ENCODE results near the gene NDE1. TPM values are rescaled to one million over a fixed set of nuclear protein-coding genes. Genes with fewer than 3 reads are reported as not detected.
"Not testable (repeated sequence)": the region's sequence is repeated elsewhere in the genome, so short reads cannot be mapped to it uniquely, and the experiment has no call there.

The NDE1 gene
- total RNA-seq, 2 experiments from 2014 or later, result 150 to 161 TPM

DNA sequence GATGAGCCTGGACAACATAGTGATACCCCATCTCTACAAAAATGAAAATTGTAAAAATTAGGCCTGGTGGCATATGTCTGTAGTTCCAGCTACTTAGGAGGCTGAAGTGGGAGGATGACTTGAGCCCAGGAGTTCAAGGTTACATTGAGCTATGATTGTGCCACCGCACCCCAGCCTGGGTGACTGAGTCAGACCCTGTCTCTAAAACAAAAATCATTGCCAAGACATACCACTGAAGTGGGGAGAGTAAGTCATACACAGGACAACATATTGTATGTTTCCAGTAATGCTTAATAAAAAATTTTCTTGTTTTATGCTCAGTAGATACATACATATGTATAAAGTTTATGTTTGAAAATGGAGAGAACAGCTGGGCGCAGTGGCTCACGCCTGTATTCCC is 39.2 kb downstream of the NDE1 start:
- no peaks in the 10 kb centered on the region for H3K27me3 Mint-ChIP-seq (ENCODE audit: low read depth)
- no peak overlapping the region for H3K27ac Mint-ChIP-seq
- intact Hi-C loops (cut with micrococcal nuclease), result no loop called here
- H3K4me1 Mint-ChIP-seq (ENCODE audit: low read depth), result no peaks in the 10 kb centered on the region
- CTCF ChIA-PET, result no interaction called here
- no peak overlapping the region for H3K4me3 Mint-ChIP-seq
- DNase-seq, result no peak
- no peaks in the 10 kb centered on the region for H3K9me3 Mint-ChIP-seq
- H3K36me3 Mint-ChIP-seq (ENCODE audit: low read depth), result peaks cover 45% of the 10 kb centered on the region

DNA sequence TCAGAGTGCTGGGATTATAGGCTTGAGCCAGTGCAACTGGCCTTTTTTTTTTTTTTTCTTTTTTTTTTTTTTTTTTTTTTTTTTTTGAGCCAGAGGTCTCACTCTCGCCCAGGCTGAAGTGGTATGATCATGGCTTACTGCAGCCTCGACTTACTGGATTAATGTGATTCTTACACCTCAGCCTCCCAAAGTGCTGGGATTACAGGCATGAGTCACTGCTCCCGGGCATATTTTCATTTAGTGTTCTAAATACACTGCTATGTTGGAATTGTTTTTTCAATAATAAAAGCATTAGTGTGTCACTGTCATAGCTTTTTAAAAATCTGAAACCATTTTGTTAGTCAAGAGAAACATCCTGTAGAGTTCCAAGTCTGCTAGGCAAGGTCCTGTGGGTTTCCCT is 40.3 kb downstream of the NDE1 start:
- Mint-ChIP-seq H3K4me3 (no peak overlapping the region), H3K27me3 (ENCODE audit: low read depth) (no peaks in the 10 kb centered on the region), H3K4me1 (ENCODE audit: low read depth) (no peaks in the 10 kb centered on the region), H3K36me3 (ENCODE audit: low read depth) (peaks cover 46% of the 10 kb centered on the region), H3K9me3 (no peaks in the 10 kb centered on the region), H3K27ac (no peak overlapping the region)
- intact Hi-C loops (cut with micrococcal nuclease), result no loop called here
- CTCF ChIA-PET, result no interaction called here
- no peak for DNase-seq

DNA sequence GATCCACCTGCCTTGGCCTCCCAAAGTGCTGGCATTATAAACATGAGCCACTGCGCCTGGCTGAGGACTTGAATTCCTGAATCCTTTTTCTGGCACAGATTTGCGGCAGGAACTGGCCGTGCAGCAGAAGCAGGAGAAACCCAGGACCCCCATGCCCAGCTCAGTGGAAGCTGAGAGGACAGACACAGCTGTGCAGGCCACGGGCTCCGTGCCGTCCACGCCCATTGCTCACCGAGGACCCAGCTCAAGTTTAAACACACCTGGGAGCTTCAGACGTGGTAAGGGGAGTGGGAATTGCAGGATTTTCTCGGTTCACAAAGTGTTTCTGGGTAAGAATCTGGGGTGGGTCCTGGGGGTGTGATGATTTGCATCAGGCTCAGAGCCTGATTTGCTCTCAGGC is 41.0 kb downstream of the NDE1 start:
- Mint-ChIP-seq H3K36me3 (ENCODE audit: low read depth) (peaks cover 45% of the 10 kb centered on the region), H3K4me3 (no peak overlapping the region), H3K27me3 (ENCODE audit: low read depth) (no peaks in the 10 kb centered on the region), H3K27ac (no peak overlapping the region), H3K9me3 (no peaks in the 10 kb centered on the region), H3K4me1 (ENCODE audit: low read depth) (no peaks in the 10 kb centered on the region)
- intact Hi-C loops (cut with micrococcal nuclease), result no loop called here
- CTCF ChIA-PET, result no interaction called here
- no peak for DNase-seq

DNA sequence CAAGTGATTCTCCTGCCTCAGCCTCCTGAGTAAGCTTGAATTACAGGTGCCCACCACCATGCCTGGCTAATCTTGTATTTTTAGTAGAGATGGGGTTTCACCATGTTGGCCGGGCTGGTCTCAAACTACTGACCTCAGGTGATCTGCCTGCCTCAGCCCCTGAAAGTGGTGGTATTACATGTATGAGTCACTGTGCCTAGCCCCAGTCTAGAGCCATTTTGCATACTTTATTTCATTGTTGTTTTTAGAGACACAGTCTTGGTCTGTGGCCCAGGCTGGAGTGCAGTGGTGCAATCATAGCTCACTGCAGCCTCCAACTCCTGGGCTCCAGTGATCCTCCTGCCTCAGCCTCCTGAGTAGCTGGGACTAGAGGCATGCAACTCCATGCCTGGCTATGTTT is 42.5 kb downstream of the NDE1 start:
- H3K27ac Mint-ChIP-seq; H3K27me3 Mint-ChIP-seq (ENCODE audit: low read depth); intact Hi-C loops (cut with micrococcal nuclease); DNase-seq; H3K4me3 Mint-ChIP-seq; H3K9me3 Mint-ChIP-seq; H3K4me1 Mint-ChIP-seq (ENCODE audit: low read depth): not testable (repeated sequence)
- peaks cover 48% of the 10 kb centered on the region for H3K36me3 Mint-ChIP-seq (ENCODE audit: low read depth)
- CTCF ChIA-PET, result interaction anchor here (1.4 kb wide), 1 partner anchor 12 kb away, joined by 3 read pairs; no protein-coding TSS in a partner anchor

- no peak overlapping the region for H3K4me3 Mint-ChIP-seq
- DNase-seq, result no peak
- H3K9me3 Mint-ChIP-seq, result no peaks in the 10 kb centered on the region
- H3K4me1 Mint-ChIP-seq (ENCODE audit: low read depth), result no peaks in the 10 kb centered on the region
- CTCF ChIA-PET, result interaction anchor here (0.6 kb wide), 1 partner anchor 50 kb away, joined by 4 read pairs; no protein-coding TSS in a partner anchor
- intact Hi-C loops (cut with micrococcal nuclease), result no loop called here
- H3K36me3 Mint-ChIP-seq (ENCODE audit: low read depth), result peaks cover 42% of the 10 kb centered on the region
- no peak overlapping the region for H3K27ac Mint-ChIP-seq
- H3K27me3 Mint-ChIP-seq (ENCODE audit: low read depth), result no peaks in the 10 kb centered on the region
These were observed 44.5 kb downstream of the NDE1 start for GRCh38 chr16:15694499-15694898.

DNA sequence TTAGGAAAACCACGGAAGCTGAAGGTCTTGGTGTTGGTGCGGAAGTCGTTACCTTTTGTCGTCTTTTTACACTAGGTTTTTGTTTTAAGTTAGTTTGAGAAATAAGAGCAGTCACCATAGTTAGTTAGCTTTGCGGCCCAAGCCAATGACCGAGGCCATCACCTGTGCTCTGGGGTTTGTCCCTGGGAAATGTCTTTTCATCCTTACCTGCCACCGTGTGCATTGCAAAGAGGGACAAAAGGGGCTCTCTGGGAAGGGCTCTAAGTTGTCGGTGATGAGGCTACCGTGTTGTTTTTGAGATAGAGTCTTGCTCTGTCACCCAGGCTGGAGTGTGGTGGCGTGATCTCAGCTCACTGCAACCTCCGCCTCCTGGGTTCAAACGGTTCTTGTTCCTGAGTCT is 49.8 kb downstream of the NDE1 start:
- CTCF ChIA-PET, result no interaction called here
- Mint-ChIP-seq H3K4me3 (no peak overlapping the region), H3K36me3 (ENCODE audit: low read depth) (peaks cover 33% of the 10 kb centered on the region), H3K27ac (no peak overlapping the region), H3K9me3 (no peaks in the 10 kb centered on the region), H3K27me3 (ENCODE audit: low read depth) (no peaks in the 10 kb centered on the region), H3K4me1 (ENCODE audit: low read depth) (peaks cover 13% of the 10 kb centered on the region)
- no peak for DNase-seq
- intact Hi-C loops (cut with micrococcal nuclease), result loop anchor here (10.0 kb wide), 1 partner anchor 55 kb away; no protein-coding TSS in a partner anchor

DNA sequence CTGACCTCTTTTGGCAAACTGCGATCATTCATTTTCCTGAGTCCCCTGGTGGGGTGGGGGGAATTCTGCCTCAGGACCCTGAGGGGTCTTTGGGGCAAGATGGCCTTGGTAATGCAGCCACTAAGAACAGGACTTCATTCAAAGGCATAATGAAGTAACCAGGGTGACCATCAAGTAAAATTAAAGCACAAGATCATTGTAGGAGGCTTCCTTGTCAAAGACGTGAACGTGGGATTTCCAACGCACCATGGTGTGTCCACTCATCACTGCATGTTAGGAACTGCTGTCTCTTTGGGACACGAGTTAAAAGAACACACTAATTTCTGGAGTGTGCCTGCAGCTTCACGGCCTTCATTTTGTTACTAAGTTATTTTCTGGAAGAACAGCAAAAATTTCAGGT is 51.3 kb downstream of the NDE1 start:
- Mint-ChIP-seq H3K4me1 (ENCODE audit: low read depth) (peaks cover 13% of the 10 kb centered on the region), H3K27me3 (ENCODE audit: low read depth) (no peaks in the 10 kb centered on the region), H3K36me3 (ENCODE audit: low read depth) (peaks cover 28% of the 10 kb centered on the region), H3K4me3 (no peak overlapping the region), H3K9me3 (no peaks in the 10 kb centered on the region), H3K27ac (no peak overlapping the region)
- CTCF ChIA-PET, result no interaction called here
- intact Hi-C loops (cut with micrococcal nuclease), result loop anchor here (10.0 kb wide), 1 partner anchor 53 kb away; no protein-coding TSS in a partner anchor
- DNase-seq, result no peak

DNA sequence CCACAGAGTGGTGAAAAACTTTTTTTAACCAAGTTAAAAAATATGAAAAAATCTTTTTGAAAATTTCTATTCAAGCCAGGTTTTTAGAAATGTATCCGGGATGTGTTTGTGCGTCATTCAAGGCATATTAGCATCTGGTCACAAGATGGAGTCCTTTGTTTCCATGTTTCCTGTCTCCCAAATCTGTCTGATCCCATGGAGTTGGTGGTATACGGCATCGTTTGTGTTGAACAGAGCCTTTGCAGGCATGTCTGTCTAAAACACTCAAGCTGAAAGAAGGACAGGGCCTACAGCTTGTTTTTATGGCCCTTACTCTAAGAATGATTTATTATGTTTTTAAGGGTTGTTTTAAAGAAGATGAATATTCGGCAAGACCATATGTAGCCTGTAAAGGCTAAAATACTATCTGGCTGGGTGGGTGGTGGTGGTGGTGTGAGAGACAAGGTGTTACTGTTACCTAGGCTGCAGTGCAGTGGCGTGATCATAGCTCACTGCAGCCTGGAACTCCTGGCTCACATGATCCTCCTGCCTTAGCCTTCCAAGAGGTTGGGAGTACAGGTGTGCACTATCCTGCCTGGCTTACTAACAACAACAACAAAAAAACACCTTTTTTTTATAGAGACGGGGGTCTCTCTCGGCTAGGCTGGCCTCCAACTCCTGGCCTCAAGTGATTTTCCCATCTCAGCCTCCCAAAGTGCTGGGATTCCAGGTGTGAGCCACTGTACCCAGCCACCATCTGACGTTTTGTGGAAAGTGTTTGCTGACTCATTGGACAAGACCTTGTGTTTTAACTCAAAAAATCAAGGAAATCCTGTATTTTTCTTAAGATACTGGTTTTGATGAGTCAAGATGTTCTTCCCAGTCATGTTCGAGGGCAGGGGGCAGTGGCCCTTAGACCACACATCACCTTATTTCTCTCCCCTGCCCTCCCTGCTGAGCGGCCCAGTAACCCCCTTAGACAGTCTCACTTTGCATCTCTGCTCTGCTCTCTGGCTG is 52.2 kb downstream of the NDE1 start:
- H3K9me3 Mint-ChIP-seq, result no peaks in the 10 kb centered on the region
- intact Hi-C loops (cut with micrococcal nuclease), result loop anchor here (10.0 kb wide), 1 partner anchor 53 kb away; no protein-coding TSS in a partner anchor
- peaks cover 23% of the 10 kb centered on the region for H3K36me3 Mint-ChIP-seq (ENCODE audit: low read depth)

GRCh38 chr16:15703029-15703736 is 53.1 kb downstream of the NDE1 start:
- peaks cover 19% of the 10 kb centered on the region for H3K36me3 Mint-ChIP-seq (ENCODE audit: low read depth)
- H3K4me1 Mint-ChIP-seq (ENCODE audit: low read depth), result peaks cover 13% of the 10 kb centered on the region
- DNase-seq, result no peak
- H3K27me3 Mint-ChIP-seq (ENCODE audit: low read depth), result no peaks in the 10 kb centered on the region
- intact Hi-C loops (cut with micrococcal nuclease), result loop anchor here (10.0 kb wide), 1 partner anchor 52 kb away; no protein-coding TSS in a partner anchor
- no peaks in the 10 kb centered on the region for H3K9me3 Mint-ChIP-seq
- H3K4me3 Mint-ChIP-seq, result no peak overlapping the region
- peak overlapping the region; percentile 73 for H3K27ac Mint-ChIP-seq
- CTCF ChIA-PET, result interaction anchor here (0.6 to 1.5 kb wide), 3 partner anchors 52 to 276 kb away, joined by 3 to 5 read pairs (median 3); no protein-coding TSS in a partner anchor

More for the DNA sequence above, 52.2 kb downstream of the NDE1 start:
- no peak overlapping the region for H3K4me3 Mint-ChIP-seq
- DNase-seq, result no peak
- H3K27me3 Mint-ChIP-seq (ENCODE audit: low read depth), result no peaks in the 10 kb centered on the region
- CTCF ChIA-PET, result no interaction called here
- H3K4me1 Mint-ChIP-seq (ENCODE audit: low read depth), result peaks cover 13% of the 10 kb centered on the region
- peak overlapping the region; percentile 73 for H3K27ac Mint-ChIP-seq

DNA sequence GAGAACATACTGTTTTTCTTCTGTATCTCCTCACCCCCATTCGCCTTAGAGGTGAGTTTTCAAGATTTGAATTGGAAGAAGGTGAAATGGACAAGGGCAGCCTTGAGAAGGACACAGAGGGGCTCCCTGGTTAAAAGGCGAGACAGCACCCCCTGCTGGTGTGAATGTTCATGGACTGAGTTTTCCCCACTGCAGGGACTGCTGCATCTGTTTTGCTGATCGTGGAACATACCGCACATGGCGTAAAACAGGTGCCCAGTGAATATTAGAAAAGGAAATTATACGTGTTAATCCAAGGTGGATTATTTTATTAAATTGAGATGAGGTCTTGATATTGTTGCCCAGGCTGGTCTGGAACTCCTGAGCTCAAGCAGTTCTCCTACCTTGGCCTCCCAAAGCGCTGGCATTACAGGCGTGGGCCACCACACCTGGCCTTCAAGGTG is 54.5 kb downstream of the NDE1 start:
- Mint-ChIP-seq H3K4me1 (ENCODE audit: low read depth) (peaks cover 13% of the 10 kb centered on the region), H3K27me3 (ENCODE audit: low read depth) (no peaks in the 10 kb centered on the region), H3K9me3 (no peaks in the 10 kb centered on the region), H3K4me3 (no peak overlapping the region), H3K27ac (peak overlapping the region; percentile 46), H3K36me3 (ENCODE audit: low read depth) (peaks cover 12% of the 10 kb centered on the region)
- intact Hi-C loops (cut with micrococcal nuclease), result loop anchor here (1.0 to 10.0 kb wide), 2 partner anchors 50 to 277 kb away; no protein-coding TSS in a partner anchor
- peak; percentile 88 for DNase-seq
- CTCF ChIA-PET, result interaction anchor here (0.6 to 1.5 kb wide), 10 partner anchors 9 to 226 kb away, joined by 3 to 5 read pairs (median 3); no protein-coding TSS in a partner anchor

DNA sequence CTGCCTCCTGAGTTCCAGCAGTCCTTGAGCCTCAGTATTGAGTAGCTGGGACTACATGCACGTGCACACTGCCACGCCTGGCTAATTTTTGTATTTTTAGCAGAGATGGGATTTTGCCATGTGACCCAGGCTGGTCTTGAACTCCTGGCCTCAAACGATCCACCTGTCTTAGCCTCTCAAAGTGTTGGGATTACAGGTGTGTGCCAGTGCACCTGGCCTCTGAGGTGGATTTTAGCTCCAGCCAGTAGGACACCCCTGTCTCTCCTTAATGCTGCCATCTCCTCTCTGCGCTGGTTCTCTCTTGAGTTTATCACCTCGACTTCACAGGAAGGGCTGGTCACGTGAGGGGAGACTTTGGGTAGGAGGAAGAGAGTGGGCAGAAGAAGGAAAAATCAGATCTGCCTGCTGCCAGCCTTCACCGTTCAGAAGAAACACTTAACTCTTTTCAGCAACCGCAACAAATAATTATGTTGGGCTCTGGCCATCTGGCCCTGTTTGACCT is 55.1 kb downstream of the NDE1 start:
- peaks cover 13% of the 10 kb centered on the region for H3K4me1 Mint-ChIP-seq (ENCODE audit: low read depth)
- H3K4me3 Mint-ChIP-seq, result no peak overlapping the region
- DNase-seq, result no peak
- peak overlapping the region; percentile 21 for H3K27ac Mint-ChIP-seq
- no peaks in the 10 kb centered on the region for H3K9me3 Mint-ChIP-seq
- H3K27me3 Mint-ChIP-seq (ENCODE audit: low read depth), result no peaks in the 10 kb centered on the region
- intact Hi-C loops (cut with micrococcal nuclease), result loop anchor here (10.0 kb wide), 1 partner anchor 50 kb away; no protein-coding TSS in a partner anchor
- peaks cover 9% of the 10 kb centered on the region for H3K36me3 Mint-ChIP-seq (ENCODE audit: low read depth)
- CTCF ChIA-PET, result interaction anchor here (0.6 to 1.1 kb wide), 6 partner anchors 9 to 227 kb away, joined by 3 to 4 read pairs (median 3); no protein-coding TSS in a partner anchor

GRCh38 chr16:15707332-15707731 is 57.3 kb downstream of the NDE1 start:
- CTCF ChIA-PET, result interaction anchor here (1.3 kb wide), 1 partner anchor 280 kb away, joined by 3 read pairs; no protein-coding TSS in a partner anchor
- no peak for DNase-seq
- Mint-ChIP-seq H3K4me1 (ENCODE audit: low read depth) (peaks cover 15% of the 10 kb centered on the region), H3K36me3 (ENCODE audit: low read depth) (peaks cover 4% of the 10 kb centered on the region), H3K27ac (no peak overlapping the region), H3K9me3 (no peaks in the 10 kb centered on the region), H3K27me3 (ENCODE audit: low read depth) (no peaks in the 10 kb centered on the region), H3K4me3 (no peak overlapping the region)
- intact Hi-C loops (cut with micrococcal nuclease), result loop anchor here (10.0 kb wide), 1 partner anchor 47 kb away; no protein-coding TSS in a partner anchor
